Stomach (tissue), 9 donors: ENCODE results near the gene COPS4. TPM values are rescaled to one million over a fixed set of nuclear protein-coding genes. Genes with fewer than 3 reads are reported as not detected.
"Not testable (repeated sequence)": the region's sequence is repeated elsewhere in the genome, so short reads cannot be mapped to it uniquely, and the experiment has no call there.

Experiments
- DNase-seq, 2 donors: peaks; one replicate each; pipeline versions ENCODE4 v3.0.0 to v3.0.0-alpha.2; 2013 to 2019
- H3K27ac ChIP-seq, 5 donors: fragments of 200-600 bp in 4 of 5; sonication (generic) in 4 of 5; one replicate each; pipeline ENCODE4 v1.5.1; 2013 to 2019; ENCODE audit warnings: mild to moderate bottlenecking in 1 of 5, moderate library complexity in 1 of 5
- H3K27me3 ChIP-seq, 3 donors: fragments of 200-600 bp; sonication (generic); one replicate each; pipeline ENCODE4 v1.5.1; 2017 to 2019; ENCODE audit warnings: mixed run types in 1 of 3
- H3K36me3 ChIP-seq, 4 donors: fragments of 200-600 bp; sonication (generic); 1 replicate in 3 of 4; 2 replicates in 1 of 4; pipeline ENCODE4 v1.5.1; 2016 to 2019
- H3K4me1 ChIP-seq, 4 donors: fragments of 200-600 bp; sonication (generic); one replicate each; pipeline ENCODE4 v1.5.1; 2016 to 2019
- H3K4me3 ChIP-seq, 4 donors: fragments of 200-600 bp; sonication (generic) in 3 of 4; one replicate each; pipeline ENCODE4 v1.5.1; 2016 to 2019; ENCODE audit warnings: mild to moderate bottlenecking in 1 of 4
- H3K9me3 ChIP-seq, 4 donors: fragments of 200-600 bp; sonication (generic); one replicate each; pipeline ENCODE4 v1.5.1; 2016 to 2019
- EP300 ChIP-seq: sonication (generic); formaldehyde crosslinking; IDR thresholded peaks from one replicate; pipeline ENCODE4 v1.6.1; 2017; ENCODE audit warnings: antibody characterized with exemption
- POLR2A ChIP-seq, 4 donors: fragments of 450-650 bp; IDR thresholded peaks; one replicate each; pipeline ENCODE4 v1.6.1; 2016; ENCODE audit warnings: antibody characterized with exemption in 4 of 4, control low read depth in 2 of 4, mild to moderate bottlenecking in 1 of 4, moderate library complexity in 1 of 4
- POLR2AphosphoS5 ChIP-seq, 3 donors: sonication (generic); formaldehyde crosslinking; IDR thresholded peaks; one replicate each; pipeline ENCODE4 v1.6.1; 2016; ENCODE audit warnings: antibody characterized with exemption in 3 of 3
- WGBS, 5 donors: extraction: QIAGEN DNeasy Blood & Tissue Kit in 3 of 5; methylation state at CpG; one replicate each; pipeline versions ENCODE4 v1.1.5 to v1.1.7; 2013 to 2018; 5-methylcytosine and 5-hydroxymethylcytosine counted together
- intact Hi-C: fragments of 100-400 bp; cut with DNase I; formaldehyde crosslinking; loops from one replicate; pipeline ENCODE4 v1.15.1; 2023; ENCODE audit warnings: low total_unique reads
- polyA plus RNA-seq, 3 donors: library from polyadenylated mRNA; stranded (reverse); fragments of 200-250 nt; gene quantifications; one replicate each; pipeline ENCODE4 v1.2.3, GENCODE V29; 2013
- total RNA-seq, 5 donors: library from RNA; depleted of rRNA; stranded (reverse); fragments of >200 nt; gene quantifications; one replicate each; pipeline versions ENCODE4 v1.1.0 to v1.2.3, GENCODE V29; 2014 to 2016
- TF ChIP-seq, protein P1 (sequence below), 7 experiments: fragments of 450-650 bp in 4 of 7; fragments of 200-600 bp in 3 of 7; sonication (generic) in 3 of 7; IDR thresholded peaks; one replicate each; pipeline ENCODE4 v1.5.1; 2016 to 2019; ENCODE audit warnings: antibody characterized with exemption in 7 of 7, control low read depth in 2 of 7, mild to moderate bottlenecking in 1 of 7
- donor health status: healthy with polysubstance abuse.
- donor health status: Bipolar disorder and iron deficiency.
- donor health status: healthy.

COPS4 gene
- total and polyA plus RNA-seq, 8 donors, result 1.7 to 302 (median 35.2) TPM

DNA sequence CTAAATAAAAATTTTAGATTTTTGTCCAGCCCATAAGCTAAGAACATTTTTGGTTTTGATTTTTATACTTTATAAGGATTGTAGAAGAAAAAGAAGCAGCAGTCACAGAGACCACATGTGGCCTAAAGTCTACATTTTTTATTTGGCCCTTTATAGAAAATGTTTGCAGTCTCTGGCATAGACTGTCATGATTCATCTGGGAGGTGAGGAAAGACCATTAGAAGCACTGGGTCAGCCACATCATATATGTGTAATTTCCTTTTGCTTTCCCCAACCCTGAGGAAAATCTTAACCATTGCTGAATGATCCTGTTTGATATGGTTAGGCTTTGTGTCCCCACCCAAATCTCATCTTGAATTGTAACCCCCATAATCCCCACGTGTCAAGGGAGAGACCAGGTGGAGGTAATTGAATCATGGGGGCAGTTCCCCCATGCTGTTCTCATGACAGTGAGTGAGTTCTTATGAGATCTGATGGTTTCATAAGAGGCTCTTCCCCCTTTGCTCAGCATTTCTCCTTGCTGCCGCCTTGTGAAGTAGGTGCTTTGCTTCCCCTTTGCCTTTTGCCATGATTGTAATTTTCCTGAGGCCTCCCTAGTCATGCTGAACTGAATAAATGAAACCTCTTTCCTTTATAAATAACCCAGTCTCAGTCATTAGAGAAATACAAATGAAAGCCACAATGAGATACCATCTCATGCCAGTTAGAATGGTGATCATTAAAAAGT, 12.1 kb upstream of the COPS4 start:
- H3K27me3 ChIP-seq, result no peaks in the 10 kb centered on the region
- no peak for DNase-seq
- no peak overlapping the region for H3K27ac ChIP-seq
- no peaks in the 10 kb centered on the region for H3K4me1 ChIP-seq
- H3K4me3 ChIP-seq, result no peak overlapping the region
- no peak for TF ChIP-seq POLR2AphosphoS5 (IDR thresholded peaks at IDR 0.05)
- no peak for TF ChIP-seq POLR2A (IDR thresholded peaks at IDR 0.05)
- no peak for TF ChIP-seq EP300
- TF ChIP-seq, protein P1, sequence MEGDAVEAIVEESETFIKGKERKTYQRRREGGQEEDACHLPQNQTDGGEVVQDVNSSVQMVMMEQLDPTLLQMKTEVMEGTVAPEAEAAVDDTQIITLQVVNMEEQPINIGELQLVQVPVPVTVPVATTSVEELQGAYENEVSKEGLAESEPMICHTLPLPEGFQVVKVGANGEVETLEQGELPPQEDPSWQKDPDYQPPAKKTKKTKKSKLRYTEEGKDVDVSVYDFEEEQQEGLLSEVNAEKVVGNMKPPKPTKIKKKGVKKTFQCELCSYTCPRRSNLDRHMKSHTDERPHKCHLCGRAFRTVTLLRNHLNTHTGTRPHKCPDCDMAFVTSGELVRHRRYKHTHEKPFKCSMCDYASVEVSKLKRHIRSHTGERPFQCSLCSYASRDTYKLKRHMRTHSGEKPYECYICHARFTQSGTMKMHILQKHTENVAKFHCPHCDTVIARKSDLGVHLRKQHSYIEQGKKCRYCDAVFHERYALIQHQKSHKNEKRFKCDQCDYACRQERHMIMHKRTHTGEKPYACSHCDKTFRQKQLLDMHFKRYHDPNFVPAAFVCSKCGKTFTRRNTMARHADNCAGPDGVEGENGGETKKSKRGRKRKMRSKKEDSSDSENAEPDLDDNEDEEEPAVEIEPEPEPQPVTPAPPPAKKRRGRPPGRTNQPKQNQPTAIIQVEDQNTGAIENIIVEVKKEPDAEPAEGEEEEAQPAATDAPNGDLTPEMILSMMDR (IDR thresholded peaks at IDR 0.05), result no peak
- intact Hi-C loops, result no loop called here
- H3K9me3 ChIP-seq, result peaks cover 3 to 18% (median 14%) of the 10 kb centered on the region in 4 donors
- 73 to 79% (median 77%) methylated on average over 2 of the region's 2 CpGs for WGBS, 5 donors
- H3K36me3 ChIP-seq, result no peaks in the 10 kb centered on the region

DNA sequence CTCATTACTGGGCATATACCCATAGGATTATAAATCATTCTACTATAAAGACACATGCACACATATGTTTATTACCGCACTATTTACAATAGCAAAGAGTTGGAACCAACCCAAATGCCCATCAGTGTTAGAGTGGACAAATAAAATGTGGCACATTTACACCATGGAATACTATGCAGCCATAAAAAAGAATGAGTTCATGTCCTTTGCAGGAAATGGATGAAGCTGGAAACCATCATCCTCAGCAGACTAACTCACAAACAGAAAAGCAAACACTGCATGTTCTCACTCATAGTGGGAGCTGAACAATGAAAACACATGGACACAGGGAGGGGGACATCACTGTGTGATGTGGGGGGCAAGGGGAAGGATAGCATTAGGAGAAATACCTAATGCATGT, 11.4 kb upstream of the COPS4 start:
- H3K4me1 ChIP-seq, result not testable (repeated sequence)

DNA sequence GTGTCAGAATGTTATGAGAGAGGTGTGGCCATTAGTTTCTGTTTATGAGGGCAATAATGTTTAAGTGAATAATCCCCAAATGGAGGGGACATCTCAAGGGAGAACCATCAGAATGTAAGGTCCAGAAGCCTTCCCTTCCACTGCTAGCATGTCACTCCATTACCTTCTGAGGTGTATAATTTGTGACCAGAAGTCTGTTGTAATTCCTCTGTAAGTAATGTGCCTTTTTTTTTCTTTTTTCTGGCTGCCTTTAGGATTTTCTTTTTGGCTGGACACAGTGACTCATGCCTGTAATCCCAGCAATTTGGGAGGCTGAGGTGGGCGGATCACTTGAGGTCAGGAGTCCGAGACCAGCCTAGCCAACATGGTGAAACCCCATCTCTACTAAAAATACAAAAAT, 10.8 kb upstream of the COPS4 start:
- TF ChIP-seq EP300, result no peak
- TF ChIP-seq POLR2A (IDR thresholded peaks at IDR 0.05), result no peak
- no peak for TF ChIP-seq POLR2AphosphoS5 (IDR thresholded peaks at IDR 0.05)
- TF ChIP-seq, protein P1 (IDR thresholded peaks at IDR 0.05), result no peak
- no peak overlapping the region for H3K27ac ChIP-seq
- no peak overlapping the region for H3K4me3 ChIP-seq
- peaks cover 3 to 18% (median 14%) of the 10 kb centered on the region in 4 donors for H3K9me3 ChIP-seq
- 68 to 81% (median 79%) methylated on average over 2 of the region's 2 CpGs for WGBS, 5 donors
- no peaks in the 10 kb centered on the region for H3K27me3 ChIP-seq
- no peak for DNase-seq
- intact Hi-C loops, result no loop called here
- H3K36me3 ChIP-seq, result no peaks in the 10 kb centered on the region
- H3K4me1 ChIP-seq, result no peaks in the 10 kb centered on the region

More for the DNA sequence above, 11.4 kb upstream of the COPS4 start:
- H3K27me3 ChIP-seq, DNase-seq, intact Hi-C loops, H3K36me3 ChIP-seq, H3K27ac ChIP-seq, H3K4me3 ChIP-seq: not testable (repeated sequence)
- whole genome bisulfite sequencing, 5 donors, result 93 to 96% (median 94%) methylated on average over 1 of the region's 1 CpG
- H3K9me3 ChIP-seq, result peaks cover 3 to 18% (median 14%) of the 10 kb centered on the region in 4 donors

DNA sequence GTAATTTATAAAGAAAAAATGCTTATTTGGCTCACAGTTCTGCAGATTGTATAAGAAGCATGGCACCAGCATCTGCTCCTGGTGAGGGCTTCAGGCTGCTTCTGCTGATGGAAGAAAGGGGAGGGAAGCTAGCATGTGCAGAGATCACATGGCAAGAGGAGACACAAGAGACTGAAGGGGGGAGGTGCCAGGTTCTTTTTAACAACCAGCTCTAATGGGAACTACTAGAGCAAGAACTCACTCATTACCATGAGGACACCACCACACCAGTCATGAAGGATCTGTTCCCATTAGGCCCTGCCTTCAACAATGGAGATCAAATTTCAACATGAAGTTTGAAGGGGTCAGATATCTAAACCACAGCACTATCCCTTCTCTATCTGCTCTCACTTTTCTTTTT, 9.4 kb upstream of the COPS4 start:
- Histone ChIP-seq H3K27ac (no peak overlapping the region), H3K4me3 (no peak overlapping the region), H3K27me3 (no peaks in the 10 kb centered on the region), H3K9me3 (peaks cover 3 to 18% (median 14%) of the 10 kb centered on the region in 4 donors), H3K4me1 (no peaks in the 10 kb centered on the region), H3K36me3 (no peaks in the 10 kb centered on the region)
- DNase-seq, result no peak
- TF ChIP-seq POLR2AphosphoS5 (IDR thresholded peaks at IDR 0.05) (no peak), POLR2A (IDR thresholded peaks at IDR 0.05) (no peak), EP300 (no peak)
- TF ChIP-seq, protein P1 (IDR thresholded peaks at IDR 0.05), result no peak
- intact Hi-C loops, result no loop called here

DNA sequence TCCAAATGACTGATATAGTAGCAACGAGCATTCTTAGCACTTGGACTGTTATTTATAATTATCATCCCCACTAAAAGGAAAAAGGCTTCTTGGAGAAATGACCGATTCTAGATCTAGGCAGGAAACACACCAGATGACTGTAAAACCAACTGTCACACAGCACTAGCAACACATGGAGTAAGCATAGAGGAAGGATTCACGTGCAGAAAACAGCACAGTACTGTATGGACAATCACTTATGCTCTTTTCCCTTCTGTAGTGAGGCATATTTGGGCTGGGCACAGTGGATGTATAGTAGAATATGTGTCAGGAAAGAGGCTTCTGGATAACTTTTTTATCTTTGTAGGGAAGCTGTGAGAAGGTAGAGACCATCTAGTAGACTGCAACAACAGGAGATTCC, 6.0 kb upstream of the COPS4 start:
- TF ChIP-seq, protein P1 (IDR thresholded peaks at IDR 0.05), result no peak
- no peaks in the 10 kb centered on the region for H3K27me3 ChIP-seq
- intact Hi-C loops, result no loop called here
- no peak overlapping the region for H3K4me3 ChIP-seq
- WGBS, 5 donors, result 40 to 63% (median 55%) methylated on average over 3 of the region's 3 CpGs
- peaks cover 3 to 17% (median 14%) of the 10 kb centered on the region in 4 donors for H3K9me3 ChIP-seq
- no peaks in the 10 kb centered on the region for H3K36me3 ChIP-seq
- no peaks in the 10 kb centered on the region for H3K4me1 ChIP-seq
- DNase-seq, result no peak
- H3K27ac ChIP-seq, result no peak overlapping the region
